Breast epithelium (tissue), 4 donors: ENCODE data around the gene SKAP1. TPM values are rescaled to one million over a fixed set of nuclear protein-coding genes. Genes with fewer than 3 reads are reported as not detected.

Experiments
- DNase-seq, 2 donors: peaks; one replicate each; pipeline ENCODE4 v3.0.0-alpha.2; 2019; ENCODE audit warnings: low spot score in 2 of 2
- H3K27ac ChIP-seq, 2 donors: fragments of 200-600 bp; sonication (generic) in 1 of 2; one replicate each; pipeline ENCODE4 v1.5.1; 2016 to 2019; ENCODE audit warnings: mild to moderate bottlenecking in 1 of 2
- H3K27me3 ChIP-seq, 2 donors: fragments of 200-600 bp; sonication (generic) in 1 of 2; one replicate each; pipeline versions ENCODE4 v1.5.1 to v1.6.0; 2017 to 2019; ENCODE audit warnings: control low read depth in 1 of 2, mild to moderate bottlenecking in 1 of 2
- H3K36me3 ChIP-seq: fragments of 200-600 bp; one replicate; pipeline ENCODE4 v1.5.1; 2019
- H3K4me1 ChIP-seq, 2 donors: fragments of 200-600 bp; sonication (generic); one replicate each; pipeline ENCODE4 v1.5.1; 2016 to 2019; ENCODE audit warnings: control low read depth in 1 of 2
- H3K4me3 ChIP-seq, 3 donors: fragments of 200-600 bp; sonication (generic); 1 replicate in 2 of 3; 2 replicates in 1 of 3; pipeline ENCODE4 v1.5.1; 2016 to 2019; ENCODE audit warnings: mild to moderate bottlenecking in 3 of 3, moderate library complexity in 2 of 3
- H3K9me3 ChIP-seq, 2 donors: fragments of 200-600 bp; sonication (generic) in 1 of 2; one replicate each; pipeline ENCODE4 v1.5.1; 2016 to 2019; ENCODE audit warnings: control low read depth in 1 of 2
- CTCF ChIP-seq, 3 donors: fragments of 450-650 bp; IDR thresholded peaks; one replicate each; pipeline ENCODE4 v1.5.1; 2016 to 2017; ENCODE audit warnings: antibody characterized with exemption in 3 of 3, mild to moderate bottlenecking in 3 of 3, moderate library complexity in 3 of 3
- POLR2A ChIP-seq: fragments of 450-650 bp; IDR thresholded peaks from one replicate; pipeline ENCODE4 v1.6.1; 2016; ENCODE audit warnings: antibody characterized with exemption, mild to moderate bottlenecking, moderate library complexity
- POLR2AphosphoS5 ChIP-seq, 3 donors: sonication (generic); formaldehyde crosslinking; IDR thresholded peaks; one replicate each; pipeline ENCODE4 v1.6.1; 2017; ENCODE audit warnings: antibody characterized with exemption in 3 of 3
- intact Hi-C: fragments of 100-400 bp; cut with DNase I; formaldehyde crosslinking; loops from one replicate; pipeline ENCODE4 v1.15.1; 2023; ENCODE audit warnings: low total_unique reads
- total RNA-seq, 3 donors: library from RNA; depleted of rRNA; stranded (reverse); fragments of >200 nt; gene quantifications; one replicate each; pipeline ENCODE4 v1.1.0, GENCODE V29; 2016

Gene SKAP1
- total RNA-seq, 3 donors from 2014 or later: 1.1 to 7.5 (median 5.9) TPM

DNA sequence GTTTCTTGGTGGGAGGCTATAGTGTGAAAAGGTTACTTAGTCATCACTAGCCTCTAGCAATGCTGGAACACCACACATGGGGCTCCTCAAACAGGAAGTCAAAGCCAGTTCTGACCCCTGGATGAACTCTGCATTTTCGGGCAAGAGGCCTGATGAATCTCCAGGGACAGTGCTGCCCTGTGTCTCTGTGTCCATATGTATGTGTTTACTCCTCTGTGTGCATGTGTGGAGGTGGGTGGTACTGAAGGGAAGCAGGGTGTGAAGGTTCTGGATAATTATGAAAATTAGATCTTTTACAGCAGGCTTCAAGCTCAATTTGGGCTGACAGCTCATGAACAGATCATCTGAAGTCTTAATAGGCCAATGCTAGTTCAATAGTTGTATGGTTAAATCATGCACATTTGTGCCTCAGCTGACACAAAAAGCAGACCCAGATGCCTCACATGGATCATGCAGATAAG, 188.9 kb downstream of the SKAP1 start:
- H3K9me3 ChIP-seq: no peaks in the 10 kb centered on the region
- intact Hi-C loops: loop anchor here (10.0 kb wide), 1 partner anchor 224 kb away; no protein-coding TSS in a partner anchor
- no peaks in the 10 kb centered on the region for H3K36me3 ChIP-seq
- peak overlapping the region; percentile 52 to 68 for H3K27ac ChIP-seq
- DNase-seq: no peak
- no peak overlapping the region for H3K4me3 ChIP-seq
- no peak for TF ChIP-seq CTCF (IDR thresholded peaks at IDR 0.05)
- TF ChIP-seq POLR2A: no peak
- no peak for TF ChIP-seq POLR2AphosphoS5 (IDR thresholded peaks at IDR 0.05)
- no peaks in the 10 kb centered on the region for H3K27me3 ChIP-seq
- peaks cover 0 to 16% of the 10 kb centered on the region in 2 donors for H3K4me1 ChIP-seq

DNA sequence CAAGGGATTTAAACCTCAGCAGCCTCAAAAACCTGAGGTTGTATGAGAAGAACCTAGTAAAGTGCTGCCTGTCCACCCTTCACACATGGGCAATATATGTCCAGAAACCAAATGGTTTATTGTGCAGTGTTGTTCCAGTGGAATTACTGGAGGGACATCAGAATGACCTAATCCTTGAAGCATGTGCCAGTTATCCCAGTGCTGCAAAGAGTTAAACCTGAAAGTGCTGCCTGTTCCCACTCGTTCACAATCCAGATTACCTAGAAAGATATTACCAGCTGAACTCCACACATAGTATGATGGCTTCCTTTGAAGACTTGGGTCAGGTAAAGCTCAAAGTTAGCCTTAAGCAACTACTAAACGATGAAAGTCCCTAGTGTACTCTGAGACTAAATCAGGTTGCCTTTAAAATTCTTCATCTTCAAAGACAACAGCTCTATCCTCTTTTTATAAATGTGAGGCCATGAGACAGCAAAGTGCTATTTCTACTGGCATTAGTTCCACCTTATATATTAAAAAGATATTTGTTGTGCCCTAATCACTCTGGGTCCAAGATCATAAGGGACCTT, 189.4 kb downstream of the SKAP1 start:
- no peaks in the 10 kb centered on the region for H3K27me3 ChIP-seq
- no peak for DNase-seq
- H3K4me3 ChIP-seq: no peak overlapping the region
- H3K27ac ChIP-seq: peak overlapping the region; percentile 52 to 68
- no peak for TF ChIP-seq CTCF (IDR thresholded peaks at IDR 0.05)
- TF ChIP-seq POLR2A: no peak
- no peak for TF ChIP-seq POLR2AphosphoS5 (IDR thresholded peaks at IDR 0.05)
- H3K9me3 ChIP-seq: no peaks in the 10 kb centered on the region
- intact Hi-C loops: loop anchor here (10.0 kb wide), 1 partner anchor 224 kb away; no protein-coding TSS in a partner anchor
- no peaks in the 10 kb centered on the region for H3K36me3 ChIP-seq
- peaks cover 0 to 16% of the 10 kb centered on the region in 2 donors for H3K4me1 ChIP-seq

GRCh38 chr17:48240122-48240521, 189.9 kb downstream of the SKAP1 start:
- peaks cover 0 to 16% of the 10 kb centered on the region in 2 donors for H3K4me1 ChIP-seq
- H3K27me3 ChIP-seq: no peaks in the 10 kb centered on the region
- no peaks in the 10 kb centered on the region for H3K9me3 ChIP-seq
- no peak overlapping the region for H3K4me3 ChIP-seq
- peak overlapping the region; percentile 52 to 68 for H3K27ac ChIP-seq
- H3K36me3 ChIP-seq: no peaks in the 10 kb centered on the region
- intact Hi-C loops: loop anchor here (10.0 kb wide), 1 partner anchor 225 kb away; no protein-coding TSS in a partner anchor
- TF ChIP-seq POLR2AphosphoS5 (IDR thresholded peaks at IDR 0.05): no peak
- no peak for TF ChIP-seq POLR2A
- TF ChIP-seq CTCF (IDR thresholded peaks at IDR 0.05): no peak
- DNase-seq: no peak

DNA sequence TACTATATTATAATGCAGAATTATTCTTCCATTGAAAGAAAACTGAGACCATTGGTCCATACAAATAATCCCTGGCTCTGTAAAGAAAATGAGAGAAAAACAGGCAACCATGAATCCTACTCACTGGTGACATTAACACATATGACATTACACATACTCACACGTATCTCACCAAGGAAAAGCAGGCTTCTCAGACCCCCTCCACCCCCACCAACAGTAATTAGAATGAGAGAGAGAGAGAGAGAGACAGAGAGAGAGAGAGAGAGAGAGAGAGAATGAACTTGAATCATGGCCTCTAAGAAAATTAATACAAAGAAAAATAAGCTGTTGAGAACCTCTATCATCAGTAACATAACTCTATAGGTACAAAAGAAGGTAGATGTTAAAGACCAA, 190.4 kb downstream of the SKAP1 start:
- TF ChIP-seq POLR2A (no peak), POLR2AphosphoS5 (IDR thresholded peaks at IDR 0.05) (no peak), CTCF (IDR thresholded peaks at IDR 0.05) (no peak)
- no peaks in the 10 kb centered on the region for H3K36me3 ChIP-seq
- H3K4me3 ChIP-seq: no peak overlapping the region
- H3K9me3 ChIP-seq: no peaks in the 10 kb centered on the region
- H3K27me3 ChIP-seq: no peaks in the 10 kb centered on the region
- DNase-seq: no peak
- H3K27ac ChIP-seq: peak overlapping the region; percentile 3 to 52
- intact Hi-C loops: no loop called here
- H3K4me1 ChIP-seq: peaks cover 0 to 16% of the 10 kb centered on the region in 2 donors

- intact Hi-C loops: no loop called here
- no peak for TF ChIP-seq POLR2A
- TF ChIP-seq CTCF (IDR thresholded peaks at IDR 0.05): no peak
- no peak for TF ChIP-seq POLR2AphosphoS5 (IDR thresholded peaks at IDR 0.05)
These were observed 190.9 kb downstream of the SKAP1 start for GRCh38 chr17:48238933-48239602.

More at GRCh38 chr17:48238933-48239602, 190.9 kb downstream of the SKAP1 start:
- Histone ChIP-seq H3K9me3 (no peaks in the 10 kb centered on the region), H3K4me1 (peaks cover 0 to 16% of the 10 kb centered on the region in 2 donors), H3K36me3 (no peaks in the 10 kb centered on the region), H3K27ac (no peak overlapping the region), H3K27me3 (no peaks in the 10 kb centered on the region), H3K4me3 (no peak overlapping the region)
- no peak for DNase-seq
